IMR-90 (cell line): ENCODE data around the gene SKAP1. TPM values are rescaled to one million over a fixed set of nuclear protein-coding genes. Genes with fewer than 3 reads are reported as not detected.

Experiments
- ATAC-seq: fragments of 200-7000 bp; cut with Tn5 transposase; 2 replicates; pipeline ENCODE4 v1.9.1; 2020; ENCODE audit warnings: low read depth, mild to moderate bottlenecking, moderate library complexity
- BruUV-seq: library from RNA; stranded (reverse); fragments of 400-500 nt; replicated peaks from 2 replicates; lab custom pipeline; 2021; lab: Mats Ljungman, UMichigan
- CTCF ChIA-PET: fragments of 300-600 bp; formaldehyde crosslinking; extraction: SDS; loops from one replicate; lab custom pipeline; 2021; ENCODE audit warnings: antibody characterized with exemption; lab: Yijun Ruan, JAX
- POLR2A ChIA-PET: fragments of 300-600 bp; sonication (Branson Sonifier 250); formaldehyde crosslinking; loops from one replicate; lab custom pipeline; 2022; ENCODE audit warnings: antibody characterized with exemption; ENCODE audit not compliant: unreplicated experiment; lab: Charles Lee
- DNase-seq: peaks from one replicate; pipeline ENCODE4 v3.0.0; 2013
- H2AFZ ChIP-seq: replicated peaks from 2 replicates; pipeline ENCODE3; 2013; ENCODE audit warnings: low read length, mild to moderate bottlenecking; ENCODE audit not compliant: poor library complexity
- H2AK5ac ChIP-seq: 2 replicates; pipeline ENCODE4 v1.6.1; 2013; ENCODE audit warnings: low read depth, low read length, inconsistent platforms
- H2AK9ac ChIP-seq: replicated peaks from 2 replicates; pipeline ENCODE3; 2013; ENCODE audit warnings: mild to moderate bottlenecking, low read depth, low read length, moderate library complexity; ENCODE audit not compliant: poor library complexity
- H2BK120ac ChIP-seq: 2 replicates; pipeline ENCODE4 v1.6.1; 2013; ENCODE audit warnings: low read depth, low read length, inconsistent platforms
- H2BK15ac ChIP-seq: 3 replicates; pipeline ENCODE4 v1.6.1; 2013; ENCODE audit warnings: low read depth, low read length, inconsistent platforms
- H2BK20ac ChIP-seq: 2 replicates; pipeline ENCODE4 v1.6.1; 2013; ENCODE audit warnings: low read depth, mild to moderate bottlenecking, inconsistent platforms, low read length, moderate library complexity
- H2BK5ac ChIP-seq: 2 replicates; pipeline ENCODE4 v1.6.1; 2013; ENCODE audit warnings: mild to moderate bottlenecking, low read depth, low read length, inconsistent platforms; ENCODE audit not compliant: poor library complexity, severe bottlenecking
- H3K14ac ChIP-seq: replicated peaks from 2 replicates; pipeline ENCODE4 v1.6.1; 2013; ENCODE audit warnings: low read depth, low read length, inconsistent platforms
- H3K18ac ChIP-seq: 2 replicates; pipeline ENCODE4 v1.6.1; 2013; ENCODE audit warnings: low read depth, low read length, control low read depth
- H3K23ac ChIP-seq: 2 replicates; pipeline ENCODE4 v1.6.1; 2013; ENCODE audit warnings: low read depth, low read length, inconsistent platforms
- H3K27ac ChIP-seq: 2 replicates; pipeline ENCODE4 v1.5.1; 2013; ENCODE audit warnings: mild to moderate bottlenecking, control low read depth, low read length; ENCODE audit not compliant: insufficient read depth
- H3K27me3 ChIP-seq: 2 replicates; pipeline ENCODE4 v1.6.1; 2013; ENCODE audit warnings: low read length; ENCODE audit not compliant: control insufficient read depth, insufficient read depth
- H3K36me3 ChIP-seq: 2 replicates; pipeline ENCODE4 v1.6.1; 2013; ENCODE audit warnings: low read length, mixed read lengths; ENCODE audit not compliant: control insufficient read depth, insufficient read depth
- H3K4ac ChIP-seq: 2 replicates; pipeline ENCODE4 v1.6.1; 2013; ENCODE audit warnings: low read depth, low read length, inconsistent platforms
- H3K4me1 ChIP-seq: 2 replicates; pipeline ENCODE4 v1.6.1; 2013; ENCODE audit warnings: low read length, mixed read lengths; ENCODE audit not compliant: control insufficient read depth, insufficient read depth
- H3K4me2 ChIP-seq: 2 replicates; pipeline ENCODE4 v1.6.1; 2013; ENCODE audit warnings: low read depth, mild to moderate bottlenecking, control low read depth, low read length, moderate library complexity
- H3K4me3 ChIP-seq: 2 replicates; pipeline ENCODE4 v1.5.1; 2013; ENCODE audit warnings: low read depth, mild to moderate bottlenecking, control low read depth, low read length, moderate library complexity; ENCODE audit not compliant: insufficient read depth
- H3K56ac ChIP-seq: 2 replicates; pipeline ENCODE4 v1.6.1; 2013; ENCODE audit warnings: low read length, inconsistent platforms; ENCODE audit not compliant: insufficient read depth; ENCODE audit errors: extremely low read depth
- H3K79me1 ChIP-seq, 2 experiments: 2 replicates each; pipeline ENCODE4 v1.6.1; 2013; ENCODE audit warnings: low read length in 2 of 2, inconsistent platforms in 1 of 2, low read depth in 1 of 2
- H3K9ac ChIP-seq: 2 replicates; pipeline ENCODE4 v1.6.1; 2013; ENCODE audit warnings: low read depth, low read length, control low read depth
- H3K9me1 ChIP-seq: 2 replicates; pipeline ENCODE4 v1.6.1; 2013; ENCODE audit warnings: low read length, inconsistent platforms; ENCODE audit not compliant: insufficient read depth
- H3K9me3 ChIP-seq: 2 replicates; pipeline ENCODE4 v1.6.1; 2013; ENCODE audit warnings: low read length; ENCODE audit not compliant: control insufficient read depth, insufficient read depth
- H4K20me1 ChIP-seq: 2 replicates; pipeline ENCODE4 v1.6.1; 2013; ENCODE audit warnings: low read length, inconsistent platforms; ENCODE audit not compliant: insufficient read depth
- H4K5ac ChIP-seq: 2 replicates; pipeline ENCODE4 v1.6.1; 2013; ENCODE audit warnings: mild to moderate bottlenecking, low read depth, low read length, control low read depth
- H4K8ac ChIP-seq, 2 experiments: 2 replicates each; pipeline ENCODE4 v1.6.1; 2013; ENCODE audit warnings: low read depth in 2 of 2, low read length in 2 of 2, control low read depth in 1 of 2, inconsistent platforms in 1 of 2
- H4K91ac ChIP-seq: 2 replicates; pipeline ENCODE4 v1.6.1; 2013; ENCODE audit warnings: low read depth, low read length, inconsistent platforms; ENCODE audit not compliant: insufficient read depth
- CEBPB ChIP-seq: IDR thresholded peaks from 2 replicates; pipeline ENCODE4 v1.6.1; 2012; ENCODE audit warnings: low read depth, low read length, improper control_type of control experiment
- CHD1 ChIP-seq: IDR thresholded peaks from 2 replicates; pipeline ENCODE4 v1.6.1; 2012; ENCODE audit warnings: low read depth, low read length, improper control_type of control experiment
- ELK1 ChIP-seq: fragments of 150-350 bp; IDR thresholded peaks from 2 replicates; pipeline ENCODE4 v1.6.1; 2016; ENCODE audit warnings: low read depth, mild to moderate bottlenecking, low read length, moderate library complexity, borderline replicate concordance
- NFE2L2 ChIP-seq: fragments of 150-350 bp; IDR thresholded peaks from 2 replicates; pipeline ENCODE4 v1.6.1; 2016; ENCODE audit warnings: low read depth, mild to moderate bottlenecking, low read length
- POLR2A ChIP-seq: IDR thresholded peaks from 2 replicates; pipeline ENCODE4 v1.6.1; 2012; ENCODE audit warnings: mild to moderate bottlenecking, low read depth, low read length
- RAD21 ChIP-seq: IDR thresholded peaks from 2 replicates; pipeline ENCODE4 v1.6.1; 2012; ENCODE audit warnings: low read length, improper control_type of control experiment
- WGBS, 2 experiments: methylation state at CpG; one replicate each; pipeline versions ENCODE4 v1.1.5 to v1.1.7; 2013; ENCODE audit warnings: missing lambda C conversion rate in 2 of 2; ENCODE audit not compliant: insufficient read length in 1 of 2; ENCODE audit errors: extremely low coverage in 2 of 2; 5-methylcytosine and 5-hydroxymethylcytosine counted together
- dilution Hi-C: fragments of 300-500 bp; cut with HindIII; formaldehyde crosslinking; loops from one replicate; pipeline ENCODE4 v1.14.3; 2018; ENCODE audit warnings: low sequenced_read_pairs; ENCODE audit not compliant: unreplicated experiment
- in situ Hi-C: fragments of 300-500 bp; cut with MboI; formaldehyde crosslinking; loops from 3 replicates; pipeline ENCODE4 v1.14.3; 2019; ENCODE audit warnings: low sequenced_read_pairs, inconsistent platforms, mixed read lengths
- intact Hi-C: fragments of 100-400 bp; cut with micrococcal nuclease; formaldehyde crosslinking; loops from 2 replicates; pipeline ENCODE4 v1.10.0; 2022
- polyA plus RNA-seq, 3 experiments: library from polyadenylated mRNA; depleted of rRNA; stranded (reverse); fragments of >200 nt; gene quantifications; 2 replicates each; pipeline ENCODE4 v1.2.3, GENCODE V29; 2012; ENCODE audit warnings: low replicate concordance in 1 of 3
- total RNA-seq: library from RNA; depleted of rRNA; stranded (reverse); fragments of >200 nt; gene quantifications from 2 replicates; pipeline ENCODE4 v1.2.3, GENCODE V29; 2012
- TF ChIP-seq, protein P1 (sequence below): conservative IDR thresholded peaks from 2 replicates; pipeline ENCODE4 v1.5.1; 2012; ENCODE audit warnings: mild to moderate bottlenecking, low read depth, low read length, improper control_type of control experiment

Gene SKAP1
- total and polyA plus RNA-seq, 2 of the 4 experiments (the other 2 are of a cell fraction) = not detected

GRCh38 chr17:48128400-48128799, 301.6 kb downstream of the SKAP1 start:
- ATAC-seq = no peak
- DNase-seq = no peak
- Histone ChIP-seq H3K4ac (no peak overlapping the region), H3K4me2 (no peak overlapping the region), H4K8ac (no peak overlapping the region), H3K9ac (no peak overlapping the region), H3K4me3 (no peak overlapping the region), H2AK9ac (no peak overlapping the region), H3K18ac (no peak overlapping the region), H2BK5ac (no peak overlapping the region), H2AFZ (no peak overlapping the region), H2AK5ac (no peak overlapping the region), H3K79me1 (no peaks in the 10 kb centered on the region), H2BK120ac (no peak overlapping the region), H3K36me3 (peaks cover 2% of the 10 kb centered on the region), H3K23ac (no peak overlapping the region), H4K91ac (no peak overlapping the region), H2BK15ac (no peak overlapping the region), H4K20me1 (no peaks in the 10 kb centered on the region), H2BK20ac (no peak overlapping the region), H3K27me3 (peaks cover 8% of the 10 kb centered on the region), H3K56ac (no peak overlapping the region), H3K9me1 (no peaks in the 10 kb centered on the region), H3K27ac (no peak overlapping the region), H4K5ac (no peak overlapping the region), H3K14ac (no peak overlapping the region), H3K9me3 (no peaks in the 10 kb centered on the region), H3K4me1 (no peaks in the 10 kb centered on the region)
- ChIA-PET POLR2A (no interaction called here), CTCF (no interaction called here)
- in situ Hi-C loops (loop anchor here (5.0 kb wide), 1 partner anchor 101 kb away; no protein-coding TSS in a partner anchor), intact Hi-C loops (no loop called here), dilution Hi-C loops (no loop called here)
- TF ChIP-seq CEBPB (no peak), POLR2A (no peak), NFE2L2 (no peak), ELK1 (no peak), RAD21 (no peak), CHD1 (no peak)
- TF ChIP-seq, protein P1, sequence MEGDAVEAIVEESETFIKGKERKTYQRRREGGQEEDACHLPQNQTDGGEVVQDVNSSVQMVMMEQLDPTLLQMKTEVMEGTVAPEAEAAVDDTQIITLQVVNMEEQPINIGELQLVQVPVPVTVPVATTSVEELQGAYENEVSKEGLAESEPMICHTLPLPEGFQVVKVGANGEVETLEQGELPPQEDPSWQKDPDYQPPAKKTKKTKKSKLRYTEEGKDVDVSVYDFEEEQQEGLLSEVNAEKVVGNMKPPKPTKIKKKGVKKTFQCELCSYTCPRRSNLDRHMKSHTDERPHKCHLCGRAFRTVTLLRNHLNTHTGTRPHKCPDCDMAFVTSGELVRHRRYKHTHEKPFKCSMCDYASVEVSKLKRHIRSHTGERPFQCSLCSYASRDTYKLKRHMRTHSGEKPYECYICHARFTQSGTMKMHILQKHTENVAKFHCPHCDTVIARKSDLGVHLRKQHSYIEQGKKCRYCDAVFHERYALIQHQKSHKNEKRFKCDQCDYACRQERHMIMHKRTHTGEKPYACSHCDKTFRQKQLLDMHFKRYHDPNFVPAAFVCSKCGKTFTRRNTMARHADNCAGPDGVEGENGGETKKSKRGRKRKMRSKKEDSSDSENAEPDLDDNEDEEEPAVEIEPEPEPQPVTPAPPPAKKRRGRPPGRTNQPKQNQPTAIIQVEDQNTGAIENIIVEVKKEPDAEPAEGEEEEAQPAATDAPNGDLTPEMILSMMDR = no peak
- BruUV-seq = no TSS peak
- WGBS, 2 experiments = no CpG with 5 or more reads among the region's 5 CpGs
